Smooth muscle cell of the umbilical artery (primary cell): ENCODE results near the gene GUCA2A. TPM values are rescaled to one million over a fixed set of nuclear protein-coding genes. Genes with fewer than 3 reads are reported as not detected.

Experiments used
- total RNA-seq: library from RNA; depleted of rRNA; stranded (reverse); fragments of >200 nt; gene quantifications from 2 replicates; pipeline ENCODE4 v1.2.3, GENCODE V29; 2014

GUCA2A gene, protein sequence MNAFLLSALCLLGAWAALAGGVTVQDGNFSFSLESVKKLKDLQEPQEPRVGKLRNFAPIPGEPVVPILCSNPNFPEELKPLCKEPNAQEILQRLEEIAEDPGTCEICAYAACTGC
- total RNA-seq = not detected in 2 replicates

GRCh38 chr1:42164551-42165420, at the start of gene GUCA2A:
TSS of gene GUCA2A (minus strand) at chr1:42164745. CDS start at chr1:42164712, 33 bp downstream.

DNA sequence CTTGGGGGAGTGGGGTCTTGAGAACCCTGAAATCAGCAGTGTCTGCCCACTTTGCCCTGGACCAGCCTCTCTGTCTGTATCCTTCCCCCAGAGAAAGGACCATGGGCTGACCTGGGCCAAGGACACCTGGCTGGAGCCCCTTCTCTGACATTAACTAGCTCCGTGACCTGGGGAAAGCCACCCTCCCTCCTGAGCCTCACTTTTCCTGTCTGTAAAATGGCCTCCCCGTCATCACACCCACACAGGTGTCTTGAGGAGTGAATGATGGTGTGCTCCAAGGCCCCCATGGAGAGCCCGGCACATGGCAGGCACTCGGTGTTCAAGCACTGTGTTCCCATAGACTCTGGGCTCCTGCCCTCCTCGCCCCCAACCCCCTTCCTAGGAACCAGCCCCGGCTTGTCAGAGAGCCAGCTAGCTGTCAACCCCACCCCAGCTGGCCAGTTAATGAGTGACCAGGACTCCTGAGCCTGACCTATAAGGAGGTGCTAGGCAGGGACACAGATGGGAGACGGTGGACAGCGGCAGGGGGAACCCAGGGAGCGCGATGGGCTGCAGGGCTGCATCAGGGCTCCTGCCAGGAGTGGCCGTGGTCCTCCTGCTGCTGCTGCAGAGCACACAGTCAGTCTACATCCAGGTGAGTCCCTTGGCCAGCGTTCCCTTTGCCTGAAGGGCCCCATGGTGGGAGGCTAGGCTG, 11.5 kb downstream of the GUCA2A start, which contains the start of gene GUCA2B:
GUCA2B (plus strand) TSS at position 504 of the 694 bp plus-strand sequence; CDS start at position 545, 41 bp downstream.

Other genes starting within 250 kb of the GUCA2A start
- 4.8 and 6.6 TPM in 2 replicates for gene HIVEP3, start 245.8 kb downstream of the GUCA2A start, total RNA-seq
- gene GUCA2B, start 11.3 kb downstream of the GUCA2A start, total RNA-seq = not detected in 2 replicates
- 16.3 and 26.6 TPM in 2 replicates for gene FOXJ3, start 170.5 kb upstream of the GUCA2A start, total RNA-seq
- under 0.01 and 0.05 TPM in 2 replicates for gene RIMKLA, start 216.0 kb upstream of the GUCA2A start, total RNA-seq